NCI-H146 treated with DMSO at 0.1 percent for 48 hours (cell line): ENCODE results near the gene IGF2BP2.
"Not testable (repeated sequence)": the region's sequence is repeated elsewhere in the genome, so short reads cannot be mapped to it uniquely, and the experiment has no call there.

Source experiments
- DNase-seq: peaks from one replicate; lab custom pipeline; 2025; ENCODE audit not compliant: unreplicated experiment; lab: John Stamatoyannopoulos, UW

IGF2BP2 gene

DNA sequence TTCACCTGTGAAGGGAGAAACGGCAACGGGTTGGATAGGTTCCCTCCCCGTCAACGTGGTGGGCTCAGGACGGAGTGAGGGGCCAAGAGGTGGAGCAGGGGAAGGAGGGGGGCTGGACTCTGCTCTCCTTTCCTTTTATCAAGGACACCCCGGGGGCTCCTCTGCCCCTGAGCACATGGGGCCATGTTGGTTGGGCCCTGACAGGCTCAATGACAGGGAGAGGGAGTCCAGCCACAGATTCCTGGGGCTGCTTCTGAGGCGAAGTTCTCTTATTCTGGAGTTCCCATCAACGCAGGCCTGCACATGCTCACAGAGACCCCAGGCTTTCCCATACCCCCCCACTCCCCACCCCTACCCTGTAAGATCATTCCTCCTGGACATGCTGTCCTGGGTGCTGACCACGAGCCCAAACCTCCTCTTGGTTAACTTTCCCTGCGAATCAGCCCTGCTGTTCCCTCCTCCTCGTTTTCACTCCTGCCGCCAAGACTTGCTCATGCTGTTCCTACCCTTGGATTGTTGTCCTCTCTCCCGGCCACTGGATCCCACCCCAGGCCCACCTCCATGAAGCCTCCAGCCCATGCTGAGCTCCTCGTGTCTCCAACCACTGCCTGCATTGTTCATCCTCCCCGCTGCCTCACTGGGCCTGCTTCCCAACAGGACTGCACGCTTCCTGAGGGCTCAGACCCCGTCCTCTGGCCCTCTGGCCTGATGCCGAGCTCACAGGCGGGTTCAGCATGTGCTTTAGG is 177.5 kb downstream of the IGF2BP2 start:
- no peak for DNase-seq

GRCh38 chr3:185646382-185647133 is 178.3 kb downstream of the IGF2BP2 start:
- no peak for DNase-seq

- peak; percentile 65 for DNase-seq
Observed at GRCh38 chr3:185645596-185646381, 179.1 kb downstream of the IGF2BP2 start.

- DNase-seq, result peak; percentile 62
Observed at GRCh38 chr3:185645191-185645590, 179.7 kb downstream of the IGF2BP2 start.

DNA sequence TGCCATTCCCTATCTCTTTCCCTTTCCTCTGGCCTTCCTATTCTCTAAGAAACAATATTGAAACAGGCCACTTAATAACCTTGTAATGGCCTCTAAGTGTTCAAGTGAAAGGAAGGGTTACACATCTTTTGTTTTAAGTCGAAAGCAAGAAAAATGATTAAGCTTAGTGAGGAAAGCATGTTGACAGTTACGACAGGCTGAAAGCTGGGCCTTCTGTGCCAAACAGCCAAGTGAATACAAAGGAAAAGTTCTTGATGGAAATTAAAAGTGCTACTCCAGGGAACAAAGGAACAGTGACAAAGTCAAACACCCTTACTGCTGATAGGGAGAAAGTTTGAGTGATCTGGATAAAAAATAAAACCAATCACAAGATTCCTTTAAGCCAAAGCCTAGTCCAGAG is 184.5 kb downstream of the IGF2BP2 start:
- DNase-seq, result no peak

DNA sequence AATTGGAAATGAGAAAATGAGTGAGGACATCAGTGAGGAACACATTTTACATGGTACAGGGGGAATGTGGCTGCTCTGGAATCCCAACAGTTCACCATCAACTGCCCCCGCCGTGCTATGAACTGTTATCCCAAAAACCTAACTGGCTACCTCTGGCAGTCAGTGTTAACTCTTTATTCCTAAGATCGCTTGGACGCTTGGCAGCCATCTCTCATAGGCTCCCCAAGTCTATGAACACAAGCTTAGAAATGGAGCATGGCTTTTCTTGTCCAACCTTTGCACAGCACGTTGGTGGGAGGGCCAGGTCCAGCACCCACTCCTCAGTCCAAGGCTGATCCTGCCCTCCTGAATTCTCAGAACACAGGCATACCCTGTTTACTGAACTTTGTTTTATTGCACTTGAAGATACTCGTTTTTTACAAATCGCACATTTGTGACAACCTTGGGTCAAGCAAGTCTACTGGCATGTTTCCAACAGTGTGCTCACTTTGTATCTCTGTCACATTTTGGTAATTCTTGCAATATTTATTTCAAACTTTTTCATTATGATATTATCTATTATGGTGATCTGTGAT is 185.1 kb downstream of the IGF2BP2 start:
- DNase-seq, result no peak

GRCh38 chr3:185638651-185639050 is 186.2 kb downstream of the IGF2BP2 start:
- DNase-seq, result not testable (repeated sequence)

DNA sequence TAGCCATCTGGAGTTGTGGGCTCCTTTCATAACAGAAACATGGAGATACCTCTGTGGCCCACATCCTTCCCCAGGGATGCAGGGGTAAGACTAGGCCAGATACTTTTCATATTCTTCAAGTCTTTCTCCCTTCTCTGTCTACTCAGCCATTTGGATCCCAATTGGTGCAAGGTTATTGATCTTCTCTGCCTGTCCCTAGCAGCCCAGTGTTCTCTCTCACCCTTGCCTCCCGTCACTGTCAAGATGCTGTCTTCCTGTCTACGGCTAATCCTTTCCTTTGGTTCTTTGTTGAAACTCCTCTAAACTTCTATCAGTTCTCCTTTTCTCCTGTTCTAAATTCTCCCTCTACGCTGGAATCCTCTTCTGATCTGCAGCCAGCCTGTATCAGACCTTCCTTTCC is 187.5 kb downstream of the IGF2BP2 start:
- DNase-seq, result no peak

DNA sequence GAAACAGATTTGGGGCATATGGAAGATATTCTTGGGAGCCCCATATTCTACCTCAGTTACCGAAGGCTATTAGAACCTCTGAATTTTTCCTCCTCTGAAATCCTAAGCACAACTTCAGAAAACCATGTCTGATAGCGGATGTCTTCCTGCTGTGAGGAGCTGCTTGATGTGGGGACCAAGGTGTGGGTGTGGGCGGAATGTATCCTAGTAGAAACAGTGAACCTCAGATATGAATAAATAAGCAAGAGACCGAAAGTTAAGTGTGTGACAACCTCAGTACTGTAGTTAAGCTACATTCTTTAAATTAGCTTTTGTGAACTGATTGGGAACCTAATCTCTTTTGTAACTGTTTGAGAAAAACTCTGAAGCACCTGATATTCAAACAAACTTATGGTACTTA is 191.8 kb downstream of the IGF2BP2 start:
- DNase-seq, result no peak

DNA sequence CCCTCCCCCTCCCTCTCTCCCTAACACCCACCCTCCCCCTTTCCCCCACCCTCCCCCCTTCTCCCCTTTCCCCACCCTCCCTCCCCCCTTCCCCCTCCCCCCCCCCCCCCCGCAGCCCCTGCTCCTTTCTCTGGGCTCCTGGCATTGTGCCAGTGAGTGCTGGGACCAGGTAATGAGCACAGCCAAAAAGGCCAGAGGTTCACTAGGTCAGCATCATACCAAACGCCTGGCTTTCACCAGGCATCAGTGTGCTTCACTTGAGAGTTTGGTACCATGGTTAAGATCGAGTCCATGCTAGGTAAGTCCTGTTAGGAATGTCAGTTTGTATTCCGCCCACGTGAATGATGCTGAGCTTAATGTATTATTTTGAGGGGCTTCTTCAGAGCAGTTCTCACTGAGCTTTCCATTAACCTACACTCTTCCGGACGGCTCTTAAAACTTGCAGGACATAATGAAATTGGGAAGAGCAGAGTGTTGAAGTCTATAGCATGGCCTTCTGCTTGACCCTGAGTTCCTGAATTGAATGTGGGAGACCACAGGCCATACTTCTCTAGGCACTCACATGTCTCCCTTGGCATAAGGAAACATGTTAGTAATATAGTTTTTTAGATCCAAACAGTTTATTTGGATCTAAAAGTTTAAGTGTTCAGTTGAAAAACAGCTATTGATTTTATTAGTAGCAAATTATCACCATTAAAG is 193.2 kb downstream of the IGF2BP2 start:
- no peak for DNase-seq

DNA sequence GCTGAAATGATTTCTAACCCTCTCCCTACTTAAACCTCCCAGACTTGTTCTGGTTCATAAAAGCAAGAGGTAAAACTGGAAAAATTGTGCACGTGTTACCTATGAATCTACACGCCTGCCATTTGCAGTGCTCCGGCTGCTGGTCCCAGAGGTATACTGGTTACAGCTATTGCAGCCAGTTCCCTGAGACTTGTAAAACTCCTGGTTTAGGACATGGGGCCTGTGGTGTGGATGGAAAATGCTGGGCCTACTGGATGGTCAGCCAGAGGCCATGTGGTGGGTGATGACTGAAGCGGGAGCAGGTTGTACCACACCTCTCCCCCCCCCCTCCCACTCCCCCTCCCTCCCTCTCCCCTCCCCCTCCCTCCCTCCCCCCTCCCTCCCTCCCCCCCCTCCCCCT is 193.7 kb downstream of the IGF2BP2 start:
- no peak for DNase-seq

- DNase-seq, result peak; percentile 62
Observed at GRCh38 chr3:185630182-185630622, 194.6 kb downstream of the IGF2BP2 start.

- DNase-seq, result no peak
Observed at GRCh38 chr3:185629554-185630181, 195.2 kb downstream of the IGF2BP2 start.

GRCh38 chr3:185625784-185626183 is 199.1 kb downstream of the IGF2BP2 start:
- no peak for DNase-seq

DNA sequence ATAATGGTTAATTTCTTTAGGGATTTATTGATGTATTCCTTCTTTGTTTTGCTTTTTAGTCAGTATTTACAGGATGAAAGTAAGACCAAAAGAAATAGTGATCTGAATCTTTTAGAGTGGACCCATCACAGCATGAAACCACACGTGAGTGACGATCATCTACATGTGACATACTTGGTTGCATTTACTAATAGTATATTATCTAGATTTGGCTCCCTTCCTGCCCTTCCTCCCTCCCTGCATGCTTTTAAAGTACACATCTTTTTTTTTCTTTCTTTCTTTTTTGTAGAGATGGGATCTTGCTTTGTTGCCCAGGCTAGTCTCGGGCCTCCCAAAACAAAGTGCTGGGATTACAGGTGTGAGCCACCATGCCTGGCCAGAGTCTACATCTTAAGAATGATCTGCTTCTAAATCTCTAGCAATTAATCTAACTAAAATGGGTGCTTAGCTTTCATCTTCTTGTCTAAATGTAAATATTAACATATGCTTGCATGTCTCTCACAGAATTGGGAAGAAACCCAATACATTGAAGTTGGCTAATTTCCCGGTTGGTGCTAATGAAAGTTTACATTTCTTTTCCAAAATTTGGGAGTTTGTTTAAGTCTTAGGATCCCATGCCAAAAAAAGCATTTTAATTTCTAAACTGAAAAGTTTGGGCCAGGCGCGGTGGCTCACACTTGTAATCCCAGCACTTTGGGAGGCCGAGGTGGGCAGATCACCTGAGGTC is 200.7 kb downstream of the IGF2BP2 start:
- no peak for DNase-seq

- DNase-seq, result no peak
Observed at GRCh38 chr3:185613016-185613415, 211.8 kb downstream of the IGF2BP2 start.

DNA sequence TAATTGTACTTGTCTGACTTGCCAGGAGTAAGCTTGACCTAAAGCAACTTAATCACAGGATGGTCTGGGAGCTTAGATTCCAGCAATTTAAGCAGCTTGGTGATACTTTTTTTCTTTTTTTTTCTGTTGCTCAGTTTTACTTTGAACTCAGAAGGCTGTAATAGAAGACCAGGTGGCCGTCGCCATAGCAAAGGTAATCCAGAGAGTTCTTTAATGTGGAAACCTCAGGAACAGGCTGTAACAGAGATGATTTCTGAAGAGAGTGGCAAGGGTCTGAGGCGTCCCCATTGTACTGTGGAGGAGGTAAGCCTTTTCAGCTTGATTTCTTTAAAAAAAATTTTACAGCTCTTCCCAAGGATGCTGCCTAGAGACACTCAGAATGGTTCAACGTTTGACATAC is 218.6 kb downstream of the IGF2BP2 start:
- DNase-seq, result no peak

DNA sequence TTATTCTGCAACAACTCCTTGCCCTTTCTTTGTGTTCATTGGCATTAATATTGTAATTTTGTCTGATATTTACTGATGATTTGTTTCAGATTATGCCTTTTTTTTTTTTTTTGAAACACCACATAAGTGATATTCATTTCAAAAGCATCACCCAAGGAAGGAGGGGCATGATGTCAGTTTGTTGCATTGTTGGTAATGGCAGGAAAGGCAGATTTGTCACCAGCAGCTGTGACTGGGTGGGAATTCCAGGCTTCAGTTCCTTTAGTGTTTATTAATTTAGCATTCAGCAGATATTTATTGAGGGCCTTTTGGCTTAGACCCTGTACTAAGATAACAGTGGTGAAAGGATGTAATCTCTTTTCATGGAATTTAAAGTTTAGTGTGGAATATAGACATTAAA is 219.3 kb downstream of the IGF2BP2 start:
- no peak for DNase-seq

DNA sequence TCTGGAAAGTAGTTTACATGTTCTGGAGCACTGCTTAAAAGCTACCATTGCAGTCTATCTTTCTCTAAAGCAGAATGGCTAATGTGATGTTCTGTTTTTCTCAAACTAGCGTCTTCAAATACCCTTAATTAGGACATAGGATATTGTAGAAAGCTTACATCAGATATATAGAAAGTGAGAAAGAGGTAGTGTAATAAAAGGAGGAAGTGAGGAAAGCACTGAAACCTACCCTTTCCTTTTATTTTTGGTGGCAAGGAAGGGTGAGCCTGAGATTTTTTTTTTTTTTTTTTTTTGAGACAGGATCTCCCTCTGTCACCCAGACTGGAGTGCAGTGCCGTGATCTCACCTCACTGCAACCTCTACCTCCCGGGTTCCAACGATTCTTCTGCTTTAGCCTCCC is 229.3 kb downstream of the IGF2BP2 start:
- DNase-seq, result no peak

DNA sequence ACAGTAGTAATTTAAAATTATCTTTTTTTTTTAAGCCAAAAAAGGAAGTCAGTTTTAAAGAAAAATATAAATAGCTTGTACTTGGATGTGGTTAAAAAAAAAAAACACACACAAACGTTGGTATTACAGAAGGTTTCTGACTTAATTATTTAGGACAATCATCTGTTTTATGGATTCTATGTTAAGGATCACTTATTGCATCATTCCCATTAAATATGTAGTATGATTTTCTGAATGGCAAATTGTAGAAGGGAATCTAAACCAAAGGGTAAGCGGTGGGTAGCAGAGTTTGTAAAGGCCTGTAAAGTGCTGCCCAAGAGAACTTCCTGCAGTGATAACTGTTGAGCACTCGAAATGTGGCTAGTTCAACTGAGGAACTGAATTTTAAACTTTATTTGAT is 230.8 kb downstream of the IGF2BP2 start:
- no peak for DNase-seq
